HG03139 (cell line): Measurements from ENCODE around the gene HEATR5A.
"Not testable (repeated sequence)": the region's sequence is repeated elsewhere in the genome, so short reads cannot be mapped to it uniquely, and the experiment has no call there.

Experiments
- ATAC-seq: cut with Tn5 transposase; IDR thresholded peaks from one replicate; pipeline ENCODE4 v1.9.1; 2021; ENCODE audit not compliant: unreplicated experiment

The HEATR5A gene

GRCh38 chr14:31337331-31337730 is 83.0 kb downstream of the HEATR5A start:
- no peak for ATAC-seq

- ATAC-seq, result no peak
Measured at GRCh38 chr14:31336646-31337045, 83.7 kb downstream of the HEATR5A start.

GRCh38 chr14:31331395-31331794 is 89.0 kb downstream of the HEATR5A start:
- not testable (repeated sequence) for ATAC-seq

- not testable (repeated sequence) for ATAC-seq
Measured at GRCh38 chr14:31329876-31330521, 90.4 kb downstream of the HEATR5A start.

- no peak for ATAC-seq
Measured at GRCh38 chr14:31326111-31326510, 94.2 kb downstream of the HEATR5A start.

- no peak for ATAC-seq
Measured at GRCh38 chr14:31323419-31323818, 96.9 kb downstream of the HEATR5A start.

GRCh38 chr14:31320922-31321766 is 99.2 kb downstream of the HEATR5A start:
- no peak for ATAC-seq

GRCh38 chr14:31320216-31320615 is 100.1 kb downstream of the HEATR5A start:
- ATAC-seq, result no peak

- ATAC-seq, result no peak
Measured at GRCh38 chr14:31319701-31320100, 100.6 kb downstream of the HEATR5A start.

- ATAC-seq, result no peak
Measured at GRCh38 chr14:31312934-31313333, 107.4 kb downstream of the HEATR5A start.

- not testable (repeated sequence) for ATAC-seq
Measured at GRCh38 chr14:31312370-31312769, 108.0 kb downstream of the HEATR5A start.

GRCh38 chr14:31307618-31308017 is 112.7 kb downstream of the HEATR5A start:
- ATAC-seq, result no peak

GRCh38 chr14:31307198-31307597 is 113.2 kb downstream of the HEATR5A start:
- no peak for ATAC-seq

GRCh38 chr14:31303654-31304053 is 116.7 kb downstream of the HEATR5A start:
- no peak for ATAC-seq

- ATAC-seq, result no peak
Measured at GRCh38 chr14:31300883-31301282, 119.5 kb downstream of the HEATR5A start.

- ATAC-seq, result no peak
Measured at GRCh38 chr14:31300296-31300695, 120.1 kb downstream of the HEATR5A start.

- ATAC-seq, result peak; percentile 71
Measured at GRCh38 chr14:31297701-31298344, 122.5 kb downstream of the HEATR5A start.

GRCh38 chr14:31297112-31297511 is 123.2 kb downstream of the HEATR5A start:
- ATAC-seq, result no peak

GRCh38 chr14:31294746-31295405 is 125.5 kb downstream of the HEATR5A start:
- ATAC-seq, result no peak

- no peak for ATAC-seq
Measured at GRCh38 chr14:31292937-31293616, 127.3 kb downstream of the HEATR5A start.

GRCh38 chr14:31291210-31291609 is 129.1 kb downstream of the HEATR5A start:
- ATAC-seq, result no peak
